NCI-H774 (cell line): ENCODE results near the gene MPP7.
"Not testable (repeated sequence)": the region's sequence is repeated elsewhere in the genome, so short reads cannot be mapped to it uniquely, and the experiment has no call there.

ENCODE experiments used
- DNase-seq: peaks from one replicate; lab custom pipeline; 2025; lab: John Stamatoyannopoulos, UW

Gene MPP7

DNA sequence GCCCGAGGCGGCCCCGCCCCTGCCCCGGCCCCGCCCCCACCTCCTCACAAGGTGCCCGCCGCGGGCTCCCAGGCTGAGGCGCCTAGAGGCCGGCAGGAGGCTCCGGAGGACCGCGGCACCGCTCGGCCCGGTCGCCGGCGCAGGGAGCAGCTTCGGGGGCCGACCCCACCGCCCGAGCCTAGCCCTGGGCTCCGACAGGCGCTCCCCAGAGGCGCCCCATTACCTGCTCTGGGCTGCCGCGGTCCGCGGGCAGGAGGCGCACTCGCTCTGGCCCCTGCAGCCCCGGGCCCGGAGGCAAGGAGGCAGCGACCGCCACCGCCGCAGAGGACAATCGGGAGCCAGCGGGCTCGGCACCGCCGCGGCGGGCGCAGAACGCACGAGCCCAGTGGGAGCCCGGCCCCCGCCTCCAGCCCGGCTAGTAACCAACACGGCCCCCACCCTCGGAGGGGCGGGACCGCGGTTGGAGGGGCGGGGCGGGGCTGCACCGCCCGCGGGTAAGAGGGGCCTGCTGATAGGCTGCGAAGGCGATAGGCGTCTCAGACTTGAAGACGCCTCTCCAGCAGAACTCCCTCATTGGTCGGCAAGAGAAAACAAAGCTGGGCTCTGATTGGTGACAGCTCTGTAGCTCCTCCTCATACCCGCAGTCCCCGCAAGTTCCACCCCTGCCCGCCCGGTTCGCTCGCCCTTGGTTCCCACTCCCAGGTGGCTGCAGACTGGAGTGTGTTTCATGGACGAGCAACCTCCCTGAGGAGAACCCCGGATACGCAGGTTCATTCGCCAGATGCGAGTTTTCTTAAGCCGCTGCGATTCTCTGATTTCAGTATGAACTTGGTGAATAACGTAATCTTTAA lies at the start of gene MPP7:
Gene MPP7, minus strand, starts transcription at position 427 of the 851 bp plus-strand sequence. CDS start 64,460 bp downstream, outside the sequence.
- peak; percentile 96 for DNase-seq

DNA sequence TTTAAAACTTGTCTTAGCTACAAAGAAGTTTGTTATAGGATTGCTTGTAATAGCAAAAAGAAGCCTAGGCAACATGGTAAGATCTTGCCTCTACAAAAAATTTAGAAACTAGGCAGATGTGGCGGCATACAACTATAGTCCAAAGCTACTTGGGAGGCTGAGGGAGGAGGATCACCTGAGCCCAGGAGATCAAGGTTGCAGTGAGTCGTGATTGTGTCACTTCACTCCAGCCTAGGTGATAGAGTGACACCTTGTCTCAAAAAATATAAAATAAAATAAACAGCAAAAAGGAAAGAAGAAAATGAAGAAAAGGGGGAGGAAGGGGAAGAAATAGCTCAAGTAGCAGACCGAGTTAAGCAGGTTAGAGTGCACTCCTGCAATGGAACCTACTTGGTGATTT lies 47.0 kb upstream of the MPP7 start:
- DNase-seq, result no peak

DNA sequence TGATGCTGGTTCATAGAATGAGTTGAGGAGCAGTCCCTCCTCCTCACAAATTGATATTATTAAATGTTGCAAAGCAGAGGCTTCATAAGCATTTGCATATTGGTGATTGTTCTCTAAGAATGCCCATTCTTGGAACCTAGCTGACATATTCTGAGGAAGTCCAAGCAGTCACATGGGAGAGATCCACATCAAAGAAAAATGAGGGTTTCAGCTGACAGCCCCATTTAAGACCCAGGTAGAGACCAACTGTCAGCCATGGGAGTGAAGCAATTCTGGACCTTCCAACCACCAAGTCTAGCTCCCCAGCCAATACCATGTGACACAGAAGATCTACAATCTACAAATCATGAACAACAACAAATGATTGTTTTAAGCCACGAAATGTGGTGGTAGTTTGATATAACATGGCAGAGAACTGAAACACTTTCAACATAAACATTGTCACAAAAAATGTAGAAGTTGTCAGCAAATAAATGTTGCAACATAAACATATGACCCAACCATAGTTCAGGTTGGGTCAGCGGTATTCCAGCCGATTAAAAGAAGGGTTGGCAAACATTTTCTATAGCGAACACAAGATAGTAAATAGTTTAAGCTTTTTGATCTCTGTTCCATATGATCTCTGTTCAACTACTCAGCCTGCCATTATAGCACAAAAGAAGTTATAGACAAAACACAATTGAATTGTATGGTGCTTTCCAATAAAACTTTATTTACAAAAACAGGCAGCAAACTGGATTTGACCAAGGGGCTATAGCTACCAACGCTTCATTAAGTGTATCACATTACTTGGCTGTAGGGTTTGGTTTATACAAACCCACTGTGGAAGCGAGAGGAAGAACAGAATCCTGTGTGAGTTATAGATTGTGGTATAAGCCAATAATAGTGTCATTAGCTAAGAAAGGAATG lies 41.4 kb upstream of the MPP7 start:
- DNase-seq, result no peak

DNA sequence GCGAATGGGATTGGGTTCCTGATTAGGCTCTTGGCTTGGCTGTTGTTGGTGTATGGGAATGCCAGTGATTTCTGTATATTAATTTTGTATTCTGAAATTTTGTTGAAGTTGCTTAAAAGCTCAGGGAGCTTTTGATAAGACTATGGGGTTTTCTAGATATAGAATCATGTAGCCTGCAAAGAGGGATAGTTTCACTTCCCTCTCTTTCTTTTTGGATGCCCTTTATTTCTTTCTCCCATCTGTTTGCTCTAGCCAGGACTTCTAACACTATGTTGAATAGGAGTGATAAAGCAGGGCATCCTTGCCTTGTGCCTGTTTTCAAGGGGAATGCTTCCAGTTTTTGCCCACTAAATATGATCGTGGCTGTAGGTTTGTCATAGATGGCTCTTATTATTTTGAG lies 40.4 kb upstream of the MPP7 start:
- DNase-seq, result no peak

DNA sequence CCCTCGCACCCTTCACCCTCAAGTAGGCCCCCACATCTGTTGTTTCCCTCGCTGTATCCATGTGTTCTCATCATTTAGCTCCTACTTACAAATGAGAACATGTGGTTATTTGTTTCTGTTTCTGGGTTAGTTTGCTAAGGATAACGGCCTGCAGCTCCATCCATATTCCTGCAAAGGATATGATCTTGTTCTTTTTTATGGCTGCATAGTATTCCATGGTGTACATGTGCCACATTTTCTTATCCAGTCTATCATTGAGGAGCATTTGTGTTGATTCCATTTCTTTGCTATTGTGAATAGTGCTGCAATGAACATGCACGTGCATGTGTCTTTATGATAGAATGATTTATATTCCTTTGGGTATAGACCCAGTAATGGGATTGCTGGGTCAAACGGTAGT lies 38.8 kb upstream of the MPP7 start:
- DNase-seq, result not testable (repeated sequence)

DNA sequence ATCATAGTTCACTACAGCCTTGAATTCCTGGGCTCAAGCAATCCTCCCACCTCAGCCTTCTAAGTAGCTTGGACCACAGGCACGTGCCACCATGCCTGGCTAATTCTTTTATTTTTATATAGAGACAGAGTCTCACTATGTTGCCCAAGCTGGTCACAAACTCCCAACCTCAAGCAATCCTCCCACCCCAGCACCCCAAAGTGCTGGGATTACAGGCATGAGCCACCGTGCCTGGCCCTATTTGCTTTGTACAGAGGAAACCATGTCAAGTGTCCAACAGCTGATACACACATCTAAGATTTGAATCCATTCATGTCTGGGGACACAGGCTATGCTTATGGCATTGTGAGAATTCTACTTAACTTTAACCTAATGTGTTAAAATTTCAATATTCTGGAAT lies 29.9 kb upstream of the MPP7 start:
- DNase-seq, result no peak

DNA sequence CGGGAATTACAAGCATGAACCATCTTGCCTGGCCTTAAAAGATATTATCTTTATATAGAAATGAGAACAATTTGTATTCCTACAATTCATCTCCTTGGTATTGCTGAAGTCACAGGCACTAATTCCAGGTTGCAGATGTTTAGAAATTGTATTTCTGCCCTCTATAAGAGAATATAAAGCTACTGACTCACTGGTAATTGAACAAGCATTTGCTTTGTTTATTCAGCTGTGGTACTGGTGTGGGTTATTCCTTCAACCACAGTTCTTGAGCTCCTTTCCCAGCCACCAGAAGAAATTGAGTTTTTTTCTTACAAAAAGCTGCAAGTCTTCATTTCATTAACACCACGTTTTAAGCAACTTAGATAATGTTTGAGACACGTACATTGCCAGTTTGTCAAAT lies 29.0 kb upstream of the MPP7 start:
- DNase-seq, result no peak

DNA sequence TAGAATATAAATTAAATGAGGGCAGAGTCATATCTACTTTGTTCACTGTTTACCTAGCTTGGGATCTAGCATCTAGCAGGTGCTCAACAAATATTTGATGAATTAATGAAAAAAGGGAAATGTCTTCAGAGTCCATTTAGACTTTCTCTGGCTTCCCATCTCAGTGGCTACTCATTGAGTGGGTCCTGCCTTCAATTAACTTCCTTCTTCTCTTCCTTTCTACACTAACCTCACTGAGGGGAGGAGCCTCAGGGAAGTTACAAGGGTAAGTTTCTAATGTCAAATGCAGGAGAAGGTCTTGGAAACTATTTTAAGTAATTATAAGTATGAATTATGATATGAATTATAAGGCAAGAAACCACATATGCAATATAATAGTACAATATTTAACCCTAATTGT lies 28.2 kb upstream of the MPP7 start:
- DNase-seq, result no peak

DNA sequence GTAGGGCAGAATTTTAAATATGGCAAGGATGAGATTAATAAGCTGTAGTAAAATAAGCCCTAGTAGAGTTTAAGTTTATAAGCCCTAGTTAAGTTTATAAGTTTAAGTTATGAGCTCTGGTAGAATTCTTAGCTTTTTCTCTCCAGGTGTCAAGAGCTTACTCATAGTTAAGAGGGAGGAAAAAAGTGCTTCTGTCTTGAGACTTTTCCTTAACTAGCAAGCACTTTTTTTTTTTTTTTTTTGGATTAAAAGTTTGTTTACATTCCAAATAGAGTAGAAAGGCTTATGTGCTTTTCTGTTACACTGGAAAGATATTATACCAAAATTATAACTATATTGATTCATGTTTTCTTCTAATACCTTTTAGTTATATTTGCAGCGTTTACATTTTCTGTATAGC lies 25.5 kb upstream of the MPP7 start:
- no peak for DNase-seq

DNA sequence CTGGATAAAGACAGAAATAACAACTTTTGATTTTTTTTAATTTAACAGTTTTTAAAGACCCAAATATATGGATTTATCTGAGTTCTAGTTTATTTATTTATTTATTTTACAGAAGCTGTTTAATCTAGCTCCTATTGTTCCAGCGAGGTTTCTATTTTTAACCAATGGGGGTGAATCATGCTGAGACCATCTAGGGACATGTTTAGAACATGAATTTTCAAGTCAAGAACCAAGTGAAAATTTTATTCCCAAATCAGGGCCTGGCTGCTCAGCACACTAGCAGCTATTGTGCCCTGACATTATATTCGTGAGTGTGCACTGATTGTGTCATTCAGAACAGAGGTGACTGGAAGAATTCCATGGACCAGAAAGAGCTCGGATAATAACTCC lies 24.6 kb upstream of the MPP7 start:
- no peak for DNase-seq

DNA sequence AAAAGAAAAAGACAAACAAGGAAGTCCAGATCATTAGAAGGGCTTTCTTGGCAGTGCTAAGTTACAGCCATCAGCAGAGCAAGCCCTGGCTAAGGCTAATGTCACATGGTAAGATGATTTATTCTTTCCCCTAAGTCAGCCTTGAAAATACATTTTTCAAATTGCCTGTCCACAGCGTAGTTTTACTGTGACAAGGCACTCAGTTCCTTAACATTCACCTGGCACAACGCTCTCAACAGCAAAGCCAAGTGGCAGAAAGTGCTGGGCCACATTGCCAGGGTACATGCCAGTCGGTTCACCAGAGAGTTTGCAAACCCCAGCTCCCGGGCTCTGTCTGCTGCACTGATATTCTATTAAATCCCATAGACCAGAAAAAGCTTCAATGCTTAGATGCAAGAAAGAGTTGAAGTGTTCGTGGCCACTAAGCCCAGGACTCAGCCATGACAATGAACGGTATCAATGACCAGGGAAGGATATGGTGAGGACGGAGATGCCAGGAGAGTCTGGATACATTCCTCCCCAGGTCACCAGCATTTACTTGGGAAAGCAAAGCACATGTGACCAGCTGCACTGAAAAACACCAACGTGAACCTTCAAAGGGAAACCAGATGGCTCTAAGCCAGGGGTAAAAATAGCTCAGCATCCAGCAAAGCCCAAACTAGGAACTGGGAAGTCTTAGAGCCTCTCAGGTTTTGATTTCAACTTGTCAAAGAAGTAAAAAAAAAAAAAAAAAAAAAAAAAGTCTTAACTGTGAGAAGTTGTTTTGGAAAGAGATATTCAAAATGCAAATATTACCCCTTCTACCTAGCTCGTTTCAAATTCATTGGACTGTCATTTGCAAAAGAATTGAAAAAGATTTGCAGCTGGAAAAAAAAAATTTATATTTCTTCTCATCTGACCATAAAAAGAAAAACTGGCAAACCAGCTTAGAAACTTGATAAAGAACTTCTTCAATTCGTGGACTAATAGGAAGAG lies 23.9 kb upstream of the MPP7 start:
- DNase-seq, result no peak

DNA sequence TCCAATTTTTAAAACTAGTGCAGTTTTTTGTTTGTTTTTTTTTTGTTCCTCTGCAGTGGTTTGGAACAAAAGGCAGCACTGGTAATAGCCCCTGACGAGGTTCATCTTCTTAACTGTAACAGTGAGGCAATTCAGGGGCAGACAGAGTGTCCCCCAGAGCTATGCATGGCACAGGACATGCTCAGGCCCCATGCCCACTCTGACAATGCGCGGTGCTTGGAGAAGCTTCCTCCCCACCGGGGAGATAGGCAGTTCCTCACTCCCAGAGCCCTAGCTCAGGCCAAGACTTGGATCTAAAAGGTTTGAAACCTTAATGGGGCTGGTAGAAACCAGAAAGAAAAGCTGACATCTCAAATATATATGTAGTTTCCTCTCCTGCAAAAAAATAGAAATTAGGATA lies 17.9 kb upstream of the MPP7 start:
- no peak for DNase-seq

DNA sequence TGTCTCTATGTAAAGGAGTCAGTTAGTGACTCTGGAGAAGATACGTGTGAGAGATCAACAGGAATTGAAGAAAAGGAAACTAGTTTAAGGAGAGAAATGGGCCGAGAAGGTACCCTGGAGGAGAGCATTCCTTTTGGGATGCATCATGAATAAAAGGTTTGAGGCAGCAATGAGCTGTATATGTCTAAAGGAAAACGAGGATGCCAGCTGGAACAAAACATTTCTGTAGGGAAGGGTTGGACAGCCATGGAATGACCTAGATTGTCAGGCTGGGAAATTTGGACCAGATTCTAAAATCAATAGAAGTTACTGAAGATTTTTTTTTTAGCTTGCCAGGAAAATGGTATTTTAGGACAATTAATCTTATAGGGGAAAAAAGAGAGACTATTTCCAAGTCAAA lies 17.2 kb upstream of the MPP7 start:
- no peak for DNase-seq

DNA sequence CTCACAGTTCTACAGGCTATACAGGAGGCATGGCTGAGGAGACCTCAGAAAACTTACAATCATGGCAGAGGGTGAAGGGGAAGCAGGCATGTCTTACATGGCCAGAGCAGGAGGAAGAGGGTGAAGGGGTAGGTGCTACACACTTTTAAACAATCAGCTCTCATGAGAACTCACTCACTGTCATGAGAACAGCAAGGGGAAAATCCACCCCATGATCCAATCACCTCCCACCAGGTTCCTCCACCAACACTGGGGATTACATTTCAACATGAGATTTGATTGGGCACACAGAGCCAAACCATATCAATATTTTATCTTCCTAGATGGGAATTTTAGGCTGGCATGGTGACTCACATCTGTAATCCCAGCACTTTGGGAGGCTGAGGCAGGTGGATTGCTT lies 16.2 kb upstream of the MPP7 start:
- DNase-seq, result not testable (repeated sequence)

DNA sequence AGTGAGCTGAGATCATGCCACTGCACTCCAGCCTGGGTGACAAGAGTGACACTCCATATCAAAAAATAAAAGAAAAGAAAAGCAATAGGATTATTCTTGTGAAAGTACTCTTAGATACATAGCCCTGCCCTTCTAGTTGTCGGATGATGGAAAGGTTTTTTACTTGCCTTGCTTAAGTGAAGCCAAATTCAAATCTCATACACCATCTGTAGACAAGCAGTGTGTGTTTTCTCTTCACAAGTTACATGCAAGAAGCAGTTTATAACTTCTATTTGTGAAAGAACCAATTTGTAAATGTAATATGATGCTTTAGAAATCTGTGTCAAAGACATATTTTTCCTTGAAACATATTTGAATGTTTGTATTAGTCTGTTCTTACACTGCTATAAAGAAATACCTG lies 15.8 kb upstream of the MPP7 start:
- DNase-seq, result no peak

DNA sequence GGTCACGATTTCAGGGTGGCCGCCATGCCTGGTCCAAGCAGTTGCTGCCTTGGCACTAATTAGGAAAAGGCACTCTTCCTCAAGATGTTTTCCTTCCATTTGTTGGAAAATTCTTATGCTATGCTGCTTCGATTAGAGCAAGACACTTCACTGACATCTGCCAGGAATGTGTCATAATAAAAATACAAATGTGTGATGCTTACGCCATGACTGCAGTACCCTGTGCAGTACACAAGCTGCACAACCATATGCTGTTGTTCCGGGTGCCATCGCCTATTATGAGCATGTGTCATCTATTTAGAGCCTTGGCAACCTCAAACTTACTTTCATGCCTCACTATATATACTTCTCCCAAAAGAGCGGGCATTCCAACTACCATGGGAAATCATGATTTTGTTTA lies 14.9 kb upstream of the MPP7 start:
- no peak for DNase-seq

DNA sequence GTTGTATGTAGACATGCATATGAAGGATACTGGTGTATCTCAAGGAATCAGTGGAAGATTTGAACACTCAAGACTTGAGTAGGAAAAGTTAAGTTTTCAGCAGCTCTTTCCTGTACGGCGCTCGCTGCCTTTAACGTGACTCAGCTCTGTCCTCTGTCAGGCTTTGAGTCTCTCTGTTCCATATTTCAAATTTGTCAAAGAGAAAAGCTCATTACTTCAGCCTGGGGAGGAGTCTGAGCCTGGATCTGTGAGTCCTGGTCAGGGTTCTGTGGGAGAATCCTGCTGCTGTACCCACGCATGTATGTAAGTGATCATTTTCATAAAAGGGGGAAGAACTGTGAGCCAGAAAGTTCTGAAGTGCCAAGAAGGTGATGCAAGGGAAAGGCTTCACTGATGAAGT lies 13.8 kb upstream of the MPP7 start:
- DNase-seq, result no peak

DNA sequence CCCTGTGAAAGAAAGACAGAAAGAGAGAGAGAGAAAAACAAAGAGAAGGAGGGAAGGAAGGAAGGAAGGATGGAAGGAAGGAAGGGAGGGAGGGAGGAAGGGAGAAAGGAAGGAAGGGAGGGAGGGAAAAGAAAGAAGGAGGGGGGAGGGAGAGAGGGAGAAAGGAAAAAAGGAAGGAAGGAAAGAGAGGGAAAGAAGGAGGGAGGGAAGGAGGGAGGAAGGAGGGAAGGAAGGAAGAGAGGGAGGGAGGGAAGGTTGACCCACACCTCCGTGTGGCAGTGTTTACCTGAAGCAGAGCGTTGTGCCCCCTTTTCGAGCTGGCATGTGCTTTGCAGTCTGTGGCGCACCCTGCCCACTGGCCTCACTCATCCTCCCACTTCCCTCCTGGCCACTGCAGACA lies 12.3 kb upstream of the MPP7 start:
- no peak for DNase-seq

DNA sequence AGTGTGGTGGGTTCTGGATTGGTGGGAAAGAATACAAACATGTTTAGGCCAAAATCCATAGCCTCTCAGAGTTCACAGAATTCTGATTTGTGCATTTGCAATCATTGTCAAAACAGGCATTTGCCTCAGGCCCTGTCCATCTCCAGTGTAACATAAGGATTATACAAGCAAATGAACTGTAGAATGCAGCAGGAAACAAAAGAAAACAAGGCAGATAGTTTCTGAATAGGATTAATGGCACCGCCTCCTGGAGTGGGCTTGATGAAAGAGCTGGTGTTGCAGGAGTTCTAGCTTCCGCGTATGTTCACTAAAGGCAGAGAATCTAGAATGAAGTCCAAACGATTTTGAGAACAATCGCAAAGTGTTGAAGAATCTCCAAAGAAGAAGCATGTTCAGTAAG lies 11.3 kb upstream of the MPP7 start:
- no peak for DNase-seq

DNA sequence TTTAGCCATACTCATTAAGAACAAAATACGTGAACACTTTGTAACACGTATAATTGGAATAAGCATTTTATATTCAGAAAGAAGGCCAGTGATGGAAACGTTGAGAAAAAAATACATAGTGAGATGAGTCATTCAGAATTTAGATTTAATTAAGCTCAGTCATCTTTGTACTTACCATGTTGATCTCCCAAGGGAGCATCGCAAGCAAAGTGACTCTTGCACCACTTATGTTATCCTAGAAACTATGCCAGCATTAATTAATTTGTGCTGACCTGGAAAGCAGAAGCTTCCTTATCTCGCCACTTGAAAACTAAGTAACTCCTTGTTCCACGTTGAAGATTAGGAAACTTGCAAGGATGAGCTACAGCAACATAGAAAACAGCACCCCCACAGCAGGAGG lies 9.7 kb upstream of the MPP7 start:
- no peak for DNase-seq

DNA sequence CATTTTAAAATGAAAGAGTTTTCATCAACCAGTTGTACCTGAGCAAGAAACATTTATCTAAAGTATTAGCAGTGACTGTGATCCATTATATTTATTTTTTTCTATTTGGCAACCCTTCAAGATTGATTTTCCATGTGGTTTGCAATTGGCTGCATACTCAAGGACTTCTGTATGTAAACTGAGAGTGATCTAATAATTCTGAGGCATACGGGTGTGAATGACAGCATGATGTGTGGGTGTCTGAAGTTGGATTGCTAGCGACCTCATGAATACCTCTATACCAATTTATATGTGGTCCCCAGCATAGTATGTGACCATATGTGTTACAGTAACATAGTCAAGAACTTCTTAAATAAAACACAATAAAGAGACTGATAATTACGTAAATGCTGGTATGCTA lies 8.2 kb upstream of the MPP7 start:
- DNase-seq, result no peak

DNA sequence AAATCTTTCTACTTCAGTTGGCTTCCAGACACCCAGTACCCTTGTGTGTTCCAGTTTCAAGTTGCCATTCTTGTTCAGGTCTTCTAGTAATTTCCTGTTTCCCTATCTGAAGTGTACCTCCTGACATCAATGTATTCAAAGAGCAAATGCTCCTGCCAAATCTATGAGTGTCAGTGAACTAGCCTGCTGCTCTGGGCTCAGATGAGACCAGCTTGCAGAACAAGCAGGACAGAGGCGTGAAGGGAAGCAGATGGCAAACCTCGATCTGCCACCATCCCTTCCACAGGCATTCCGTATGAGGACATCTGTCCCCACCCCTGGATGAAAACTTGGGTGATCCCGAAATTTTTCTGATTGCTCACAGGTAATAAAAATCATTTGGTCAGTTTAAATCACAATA lies 4.4 kb upstream of the MPP7 start:
- no peak for DNase-seq
